ENCODE data around the gene CCDC32.

- no peak for TF ChIP-seq EZH2 (IDR thresholded peaks at IDR 0.05; ENCODE audit: low read depth, low read length, severe bottlenecking)
- no peak for TF ChIP-seq CTCF (IDR thresholded peaks at IDR 0.05; ENCODE audit: control extremely low read depth in 1 of 3, insufficient read depth in 1 of 3, low read depth in 1 of 3, low read length in 3 of 3)
- TF ChIP-seq NRF1 (IDR thresholded peaks at IDR 0.05; ENCODE audit: low read depth, low read length) = no peak
- TF ChIP-seq SAP30 (IDR thresholded peaks at IDR 0.05; ENCODE audit: insufficient read depth, insufficient replicate concordance, low read length) = no peak
- no peak for TF ChIP-seq POLR2AphosphoS5 (IDR thresholded peaks at IDR 0.05; ENCODE audit: low read depth, low read length)
- TF ChIP-seq JUN (IDR thresholded peaks at IDR 0.05; ENCODE audit: low read depth, low read length) = no peak
- TF ChIP-seq YY1 (IDR thresholded peaks at IDR 0.05; ENCODE audit: low read depth, low read length) = no peak
Observed at GRCh38 chr15:40590667-40591050, 25.8 kb upstream of the CCDC32 start.
